Measurements from ENCODE around the gene NEIL1.
"Not testable (repeated sequence)": the region's sequence is repeated elsewhere in the genome, so short reads cannot be mapped to it uniquely, and the experiment has no call there.

Gene NEIL1

GRCh38 chr15:75346796-75347221 lies at the start of gene NEIL1:
NEIL1 (plus strand) TSS chr15:75347039; CDS start chr15:75348906, 1,867 bp downstream.
- DNase-seq (ENCODE audit: low spot score): no peak

GRCh38 chr15:75298541-75299310 lies 48.1 kb upstream of the NEIL1 start:
- not testable (repeated sequence) for DNase-seq (ENCODE audit: low spot score)

- DNase-seq (ENCODE audit: low spot score): not testable (repeated sequence)
These were observed 47.5 kb upstream of the NEIL1 start for GRCh38 chr15:75299311-75299688.

- not testable (repeated sequence) for DNase-seq (ENCODE audit: low spot score)
These were observed 46.8 kb upstream of the NEIL1 start for GRCh38 chr15:75300026-75300425.

GRCh38 chr15:75302318-75302717 lies 44.5 kb upstream of the NEIL1 start:
- no peak for DNase-seq (ENCODE audit: low spot score)

- not testable (repeated sequence) for DNase-seq (ENCODE audit: low spot score)
These were observed 44.1 kb upstream of the NEIL1 start for GRCh38 chr15:75302753-75303152.

- DNase-seq (ENCODE audit: low spot score): no peak
These were observed 40.7 kb upstream of the NEIL1 start for GRCh38 chr15:75306188-75306587.

- DNase-seq (ENCODE audit: low spot score): no peak
These were observed 39.0 kb upstream of the NEIL1 start for GRCh38 chr15:75307778-75308390.

- DNase-seq (ENCODE audit: low spot score): no peak
These were observed 37.1 kb upstream of the NEIL1 start for GRCh38 chr15:75309711-75310110.

- not testable (repeated sequence) for DNase-seq (ENCODE audit: low spot score)
These were observed 34.3 kb upstream of the NEIL1 start for GRCh38 chr15:75312548-75312947.

- no peak for DNase-seq (ENCODE audit: low spot score)
These were observed 33.6 kb upstream of the NEIL1 start for GRCh38 chr15:75313116-75313845.

GRCh38 chr15:75314552-75315290 lies 32.1 kb upstream of the NEIL1 start:
- no peak for DNase-seq (ENCODE audit: low spot score)

- DNase-seq (ENCODE audit: low spot score): not testable (repeated sequence)
These were observed 27.5 kb upstream of the NEIL1 start for GRCh38 chr15:75319231-75319897.

GRCh38 chr15:75321711-75322110 lies 25.1 kb upstream of the NEIL1 start:
- no peak for DNase-seq (ENCODE audit: low spot score)

GRCh38 chr15:75325922-75326321 lies 20.9 kb upstream of the NEIL1 start:
- DNase-seq (ENCODE audit: low spot score): no peak

GRCh38 chr15:75327005-75327404 lies 19.8 kb upstream of the NEIL1 start:
- DNase-seq (ENCODE audit: low spot score): no peak

- no peak for DNase-seq (ENCODE audit: low spot score)
These were observed 19.3 kb upstream of the NEIL1 start for GRCh38 chr15:75327491-75327890.

- DNase-seq (ENCODE audit: low spot score): no peak
These were observed 18.1 kb upstream of the NEIL1 start for GRCh38 chr15:75328493-75329314.

GRCh38 chr15:75329571-75329970 lies 17.3 kb upstream of the NEIL1 start:
- no peak for DNase-seq (ENCODE audit: low spot score)

GRCh38 chr15:75332093-75332492 lies 14.7 kb upstream of the NEIL1 start:
- not testable (repeated sequence) for DNase-seq (ENCODE audit: low spot score)
